ENCODE results near the gene STH.

The STH gene

DNA sequence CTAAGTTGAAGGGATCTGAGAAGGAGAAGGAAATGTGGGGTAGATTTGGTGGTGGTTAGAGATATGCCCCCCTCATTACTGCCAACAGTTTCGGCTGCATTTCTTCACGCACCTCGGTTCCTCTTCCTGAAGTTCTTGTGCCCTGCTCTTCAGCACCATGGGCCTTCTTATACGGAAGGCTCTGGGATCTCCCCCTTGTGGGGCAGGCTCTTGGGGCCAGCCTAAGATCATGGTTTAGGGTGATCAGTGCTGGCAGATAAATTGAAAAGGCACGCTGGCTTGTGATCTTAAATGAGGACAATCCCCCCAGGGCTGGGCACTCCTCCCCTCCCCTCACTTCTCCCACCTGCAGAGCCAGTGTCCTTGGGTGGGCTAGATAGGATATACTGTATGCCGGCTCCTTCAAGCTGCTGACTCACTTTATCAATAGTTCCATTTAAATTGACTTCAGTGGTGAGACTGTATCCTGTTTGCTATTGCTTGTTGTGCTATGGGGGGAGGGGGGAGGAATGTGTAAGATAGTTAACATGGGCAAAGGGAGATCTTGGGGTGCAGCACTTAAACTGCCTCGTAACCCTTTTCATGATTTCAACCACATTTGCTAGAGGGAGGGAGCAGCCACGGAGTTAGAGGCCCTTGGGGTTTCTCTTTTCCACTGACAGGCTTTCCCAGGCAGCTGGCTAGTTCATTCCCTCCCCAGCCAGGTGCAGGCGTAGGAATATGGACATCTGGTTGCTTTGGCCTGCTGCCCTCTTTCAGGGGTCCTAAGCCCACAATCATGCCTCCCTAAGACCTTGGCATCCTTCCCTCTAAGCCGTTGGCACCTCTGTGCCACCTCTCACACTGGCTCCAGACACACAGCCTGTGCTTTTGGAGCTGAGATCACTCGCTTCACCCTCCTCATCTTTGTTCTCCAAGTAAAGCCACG is 28.3 kb downstream of the STH start:
- DNase-seq (ENCODE audit: low read depth), result no peak

DNA sequence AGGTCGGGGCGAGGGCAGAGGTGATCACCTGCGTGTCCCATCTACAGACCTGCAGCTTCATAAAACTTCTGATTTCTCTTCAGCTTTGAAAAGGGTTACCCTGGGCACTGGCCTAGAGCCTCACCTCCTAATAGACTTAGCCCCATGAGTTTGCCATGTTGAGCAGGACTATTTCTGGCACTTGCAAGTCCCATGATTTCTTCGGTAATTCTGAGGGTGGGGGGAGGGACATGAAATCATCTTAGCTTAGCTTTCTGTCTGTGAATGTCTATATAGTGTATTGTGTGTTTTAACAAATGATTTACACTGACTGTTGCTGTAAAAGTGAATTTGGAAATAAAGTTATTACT is 28.9 kb downstream of the STH start:
- DNase-seq (ENCODE audit: low read depth), result no peak

DNA sequence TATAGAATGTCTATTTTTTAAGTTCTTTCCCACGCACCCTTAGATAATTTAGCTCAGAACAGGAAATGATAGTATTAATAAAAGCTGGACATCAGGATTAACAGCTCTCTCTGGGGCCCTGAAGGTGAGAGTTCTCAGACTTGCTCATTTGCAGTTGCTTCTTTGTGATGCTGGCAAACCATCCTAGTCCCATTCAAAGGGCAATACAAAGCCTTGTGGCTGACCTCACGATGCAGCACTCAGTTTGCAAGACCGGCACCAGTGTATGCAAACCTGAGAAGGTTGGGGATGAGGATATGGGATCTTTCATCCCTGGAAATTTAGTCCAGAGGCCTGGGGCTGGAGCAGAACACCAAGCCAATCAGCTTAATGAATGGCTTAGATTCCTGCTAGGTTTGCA is 29.3 kb downstream of the STH start:
- DNase-seq (ENCODE audit: low read depth), result no peak

DNA sequence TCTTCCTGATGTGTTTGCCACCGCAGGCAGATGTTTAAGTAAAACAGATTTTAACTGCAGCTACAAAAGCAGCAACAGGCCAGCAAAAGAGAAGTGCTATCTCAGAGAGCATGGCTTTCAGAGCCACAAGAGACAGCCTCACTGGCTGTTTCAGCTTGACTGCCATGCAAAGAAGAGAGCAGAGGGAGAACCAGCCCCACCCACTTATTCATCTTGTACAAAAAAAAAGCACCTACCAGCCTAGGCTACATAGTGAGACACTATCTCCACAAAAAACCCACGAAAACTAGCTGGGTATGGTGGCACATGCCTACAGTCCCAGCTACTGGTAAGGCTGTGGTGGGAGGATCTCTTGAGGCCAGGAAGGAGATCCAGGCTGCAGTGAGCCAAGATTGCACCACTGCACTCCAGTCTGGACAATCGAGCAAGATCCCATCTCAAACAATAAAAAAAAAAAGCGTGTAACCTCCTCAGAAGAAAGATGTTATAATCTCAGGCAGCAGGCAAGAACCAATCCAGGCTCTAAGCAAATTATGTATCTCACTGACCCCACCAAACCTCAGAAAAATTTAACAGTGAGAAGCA is 30.0 kb downstream of the STH start:
- no peak for DNase-seq (ENCODE audit: low read depth)

DNA sequence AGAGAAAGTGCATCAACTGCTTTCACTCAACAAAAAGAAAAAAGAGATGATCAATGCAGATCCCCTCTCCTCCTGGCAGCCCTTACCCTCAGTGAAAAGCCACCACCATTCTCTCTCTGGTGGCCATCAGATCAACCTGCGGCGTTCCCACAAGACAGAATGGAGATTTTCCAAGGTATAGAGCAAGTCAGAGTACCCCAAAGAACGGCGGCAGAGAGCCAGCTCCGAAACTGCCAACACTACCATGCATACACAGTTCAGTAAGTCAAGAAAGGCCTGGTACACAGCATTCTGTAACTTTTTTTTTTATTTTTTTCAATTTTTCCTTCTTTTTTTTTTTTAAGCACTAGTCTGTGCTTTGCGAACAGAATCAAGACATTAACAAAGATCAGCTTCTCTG is 30.6 kb downstream of the STH start:
- no peak for DNase-seq (ENCODE audit: low read depth)

DNA sequence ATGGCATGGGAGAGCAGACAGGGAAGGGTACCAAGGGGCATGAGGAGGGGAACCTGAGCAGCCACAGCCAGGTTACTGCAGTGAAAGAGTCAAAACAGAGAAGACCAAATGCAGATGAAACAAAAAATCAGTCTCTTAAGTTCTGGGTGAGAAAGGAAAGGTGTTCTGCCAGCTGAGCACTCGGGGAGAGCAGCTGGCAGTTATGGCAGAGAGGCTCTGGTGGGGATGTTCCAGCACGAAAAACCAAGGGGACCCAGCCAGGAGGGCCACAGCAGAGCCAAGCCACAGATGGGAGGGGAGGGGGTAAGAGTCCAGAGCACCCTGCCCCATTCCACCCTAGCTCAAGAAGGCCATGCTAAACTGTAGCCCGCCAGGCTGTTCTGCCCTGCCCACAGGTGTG is 31.7 kb downstream of the STH start:
- DNase-seq (ENCODE audit: low read depth), result no peak

DNA sequence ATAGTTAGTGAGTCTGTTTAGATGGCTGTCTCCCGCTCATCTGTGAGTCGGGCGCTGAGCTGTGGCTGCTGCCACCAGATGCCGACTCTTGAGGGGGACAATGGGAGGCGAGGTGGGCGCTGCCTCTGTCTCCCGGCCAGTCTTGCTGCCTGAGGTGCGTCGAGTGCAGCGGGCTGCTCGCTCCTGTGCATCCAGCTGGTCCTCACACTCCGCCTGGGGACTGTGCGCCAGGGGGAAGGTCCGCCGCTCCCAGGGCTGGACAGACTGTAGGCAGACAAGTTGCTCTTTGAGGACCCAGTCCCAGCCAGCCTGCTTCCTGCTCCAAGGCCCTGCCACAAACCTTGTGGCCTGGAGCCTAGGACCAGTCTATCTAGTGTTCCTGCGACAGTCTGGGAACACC is 32.4 kb downstream of the STH start:
- DNase-seq (ENCODE audit: low read depth), result no peak

DNA sequence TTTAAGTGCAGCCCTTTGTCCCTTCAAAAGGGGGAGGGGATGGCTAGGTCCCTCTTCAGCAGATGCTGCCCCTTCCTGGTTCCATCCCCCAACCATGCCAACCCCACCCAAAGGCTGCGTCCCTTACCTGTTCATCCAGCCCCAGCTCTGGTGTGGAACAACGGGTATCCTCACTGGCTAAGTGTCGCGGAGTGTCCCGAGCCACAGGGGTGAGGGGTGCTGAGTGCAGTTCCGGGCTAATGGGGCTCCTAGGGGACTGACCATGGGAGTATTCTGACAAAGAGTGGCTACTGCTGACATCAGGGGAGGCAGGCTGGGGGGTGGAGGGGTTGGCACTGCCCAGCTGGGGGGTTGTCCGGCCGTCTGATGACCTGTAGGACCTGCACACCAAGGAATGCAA is 32.9 kb downstream of the STH start:
- no peak for DNase-seq (ENCODE audit: low read depth)

DNA sequence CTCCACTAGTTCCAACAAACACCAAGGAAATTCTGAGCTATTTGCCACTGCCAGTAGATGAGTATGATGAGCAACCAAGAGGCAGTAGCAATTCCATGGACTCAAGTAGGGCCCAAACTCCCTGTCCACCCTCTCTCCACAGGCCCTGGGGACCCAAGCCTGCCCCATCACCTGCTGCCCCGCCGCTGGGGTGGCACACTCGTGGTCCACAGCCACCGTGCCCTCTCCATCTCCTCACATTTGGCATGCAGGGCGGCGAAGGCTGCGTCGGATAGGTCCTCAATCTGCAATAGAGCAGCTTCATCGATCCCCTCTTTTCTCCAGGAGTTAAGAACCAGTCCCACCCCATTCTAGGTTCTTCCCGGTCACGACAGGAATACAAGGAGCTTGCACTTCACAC is 33.9 kb downstream of the STH start:
- DNase-seq (ENCODE audit: low read depth), result no peak

DNA sequence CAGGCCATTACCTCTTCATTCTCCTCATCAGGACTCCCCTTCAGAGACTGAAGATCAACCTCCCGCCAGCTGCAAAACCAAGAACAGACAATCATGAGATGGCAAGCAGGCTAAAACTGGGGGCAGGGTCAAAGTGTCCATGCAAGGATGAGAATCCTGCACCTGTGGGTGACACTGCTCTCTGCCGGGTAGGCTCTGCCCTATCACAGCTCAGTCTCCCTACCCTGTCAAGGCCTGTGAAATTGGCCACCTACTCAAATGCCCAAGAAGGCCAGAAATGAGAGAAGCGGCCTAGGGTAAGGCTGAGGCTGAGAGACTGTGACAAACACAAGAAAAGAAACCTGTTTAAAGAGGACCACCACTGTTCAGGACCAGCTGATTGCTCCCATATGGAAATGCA is 34.3 kb downstream of the STH start:
- DNase-seq (ENCODE audit: low read depth), result no peak

DNA sequence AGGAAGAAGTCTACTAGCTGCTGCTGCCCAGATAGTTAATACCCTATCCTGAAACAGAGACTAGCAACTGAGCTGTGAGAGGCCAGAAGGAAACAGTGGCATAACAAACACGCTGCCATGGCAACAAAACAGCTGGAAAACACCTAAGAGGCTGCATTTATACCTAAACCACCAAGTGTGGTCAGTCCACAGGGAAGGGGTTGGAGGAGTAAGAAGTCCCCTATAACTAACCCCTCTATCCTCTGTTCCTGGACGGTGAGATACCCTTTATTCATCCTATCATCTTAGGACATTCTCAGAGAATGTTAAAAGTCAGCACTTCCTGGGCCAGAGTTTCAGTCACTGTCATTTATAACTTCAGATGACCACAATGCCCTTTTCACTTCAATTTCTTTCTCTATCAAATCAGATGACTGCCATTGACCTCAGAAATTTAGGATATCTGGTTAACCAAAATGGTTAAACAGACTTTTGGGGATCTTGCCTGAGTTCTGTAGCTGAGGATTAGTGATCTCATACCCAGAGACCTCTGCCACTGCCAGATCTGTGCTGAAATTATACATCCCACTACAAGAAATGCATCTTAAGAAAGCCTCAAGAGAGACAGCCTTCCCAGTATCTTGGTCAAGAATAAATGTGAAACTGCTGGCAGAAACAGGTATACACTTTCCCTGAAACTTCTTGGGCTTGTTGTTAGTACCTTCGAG is 36.2 kb downstream of the STH start:
- no peak for DNase-seq (ENCODE audit: low read depth)

DNA sequence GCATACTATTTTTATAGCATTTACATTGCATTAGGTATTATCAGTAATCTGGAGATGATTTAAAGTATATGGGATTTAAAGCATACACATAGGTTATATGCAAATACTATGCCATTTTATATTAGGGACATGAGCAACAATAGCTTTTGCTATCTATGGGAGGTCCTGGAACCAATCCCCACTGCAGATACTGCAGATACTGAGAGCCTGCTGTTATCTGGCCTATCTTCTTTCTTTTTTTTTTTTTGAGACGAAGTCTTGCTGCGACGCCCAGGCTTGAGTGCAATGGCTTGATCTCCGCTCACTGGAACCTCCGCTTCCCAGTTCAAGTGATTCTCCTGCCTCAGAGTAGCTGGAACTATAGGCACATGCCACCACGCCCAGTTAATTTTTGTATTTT is 37.4 kb downstream of the STH start:
- no peak for DNase-seq (ENCODE audit: low read depth)

DNA sequence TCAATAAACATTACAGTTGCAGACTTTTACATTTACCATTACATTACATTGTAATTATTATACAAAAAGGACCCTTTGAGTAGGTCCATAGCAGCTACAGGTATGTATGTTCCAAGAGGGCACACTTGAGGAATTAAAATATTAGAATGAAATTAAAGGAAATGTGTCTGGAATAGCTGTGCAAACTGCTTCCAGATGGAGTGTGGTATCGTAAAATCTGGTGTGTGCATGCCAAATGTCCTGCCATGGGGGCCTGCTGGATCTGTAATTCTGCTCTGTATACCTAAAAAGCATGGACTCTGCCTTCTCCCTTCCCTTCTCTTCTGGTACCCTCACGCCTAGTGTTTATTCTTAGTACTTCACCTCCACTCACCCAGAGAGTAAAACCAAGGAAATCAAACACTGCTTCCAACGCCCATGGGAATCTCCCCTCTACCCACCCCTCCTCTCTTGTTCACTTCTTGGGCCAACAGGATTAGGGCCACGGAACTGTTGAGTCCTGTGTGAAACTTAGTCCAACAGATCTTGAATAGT is 38.7 kb downstream of the STH start:
- no peak for DNase-seq (ENCODE audit: low read depth)

DNA sequence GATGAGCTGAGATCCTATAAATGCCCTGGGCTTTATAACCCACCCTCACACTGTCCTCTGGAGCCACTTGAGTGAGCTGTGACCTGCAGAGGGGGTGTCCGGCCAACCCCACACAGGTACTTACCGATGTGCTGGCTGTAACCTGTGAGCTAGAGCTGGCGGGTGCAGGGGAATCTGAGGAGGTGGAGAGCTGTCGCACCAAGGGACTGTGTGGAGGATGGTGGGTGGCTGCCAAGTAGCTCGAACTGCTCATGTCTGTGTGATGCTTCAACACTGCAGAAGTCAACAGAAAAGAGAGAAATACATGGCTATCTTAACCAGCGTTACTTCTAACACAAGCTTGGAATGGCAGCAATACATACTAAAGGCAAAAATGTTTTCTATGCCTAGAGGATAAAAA is 39.4 kb downstream of the STH start:
- no peak for DNase-seq (ENCODE audit: low read depth)

DNA sequence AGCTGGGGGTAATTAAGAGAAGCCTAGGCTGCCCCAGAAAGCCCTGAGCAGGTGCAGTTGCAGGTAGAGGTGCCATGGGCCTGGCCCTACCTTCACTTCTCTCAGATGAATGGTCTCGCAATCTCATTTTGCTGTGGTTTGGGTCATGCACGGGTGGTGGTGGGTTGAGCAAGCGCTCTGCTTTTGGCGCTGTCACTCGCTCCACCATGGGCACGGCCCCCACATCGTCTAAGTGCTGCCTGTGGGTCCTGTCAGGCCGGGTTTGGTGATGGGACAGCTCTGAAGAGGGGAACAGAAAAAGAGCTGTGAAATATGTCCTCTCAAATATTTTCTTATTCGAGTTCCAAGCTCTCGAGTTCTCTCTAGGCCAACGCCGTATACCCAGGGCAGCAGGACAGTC is 39.9 kb downstream of the STH start:
- DNase-seq (ENCODE audit: low read depth), result no peak

DNA sequence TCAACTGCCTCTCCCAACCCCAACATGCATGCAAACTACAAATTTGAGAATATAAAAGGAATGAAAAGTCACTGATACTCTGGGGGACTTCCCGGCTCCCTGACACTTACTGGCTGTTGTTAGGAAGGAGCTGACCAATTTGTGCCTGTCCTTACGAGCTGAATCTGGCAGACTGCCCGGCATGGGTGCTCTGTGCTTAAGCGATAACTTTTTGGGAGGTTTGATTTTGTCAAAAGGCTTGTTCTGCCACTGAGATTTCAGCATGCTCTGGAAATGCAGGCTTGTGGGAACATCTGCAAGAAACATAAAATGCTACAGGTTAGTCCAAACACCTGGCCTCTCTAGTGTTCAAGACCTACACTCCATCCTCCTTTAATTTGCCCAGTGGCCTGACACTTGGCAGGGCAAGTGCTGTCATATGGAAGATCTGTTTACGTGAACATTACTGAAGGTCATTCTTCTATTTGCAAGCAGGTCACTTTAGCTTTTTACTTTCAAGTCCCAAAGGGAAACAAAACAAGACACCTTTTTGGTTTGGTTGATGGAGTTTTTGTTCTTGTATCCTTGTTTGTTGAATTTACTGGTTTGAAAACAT is 40.6 kb downstream of the STH start:
- DNase-seq (ENCODE audit: low read depth), result no peak

DNA sequence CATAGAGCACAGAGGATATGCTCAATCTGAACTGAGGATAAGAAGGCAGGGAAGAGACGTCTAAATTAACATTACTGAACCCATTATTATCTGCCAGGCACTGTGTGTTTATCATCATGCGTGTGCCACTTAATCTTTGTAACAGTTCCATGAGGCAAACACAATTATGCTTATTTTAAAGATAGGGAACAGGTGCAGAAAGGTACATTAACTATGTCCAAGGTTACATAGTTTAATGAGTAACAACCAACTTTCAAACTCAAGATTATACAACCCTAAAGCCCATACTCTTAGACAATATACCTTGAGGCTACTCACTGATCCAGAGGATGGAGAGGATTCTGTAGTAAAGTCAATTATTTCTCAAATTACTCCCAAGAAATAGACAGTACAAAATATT is 43.2 kb downstream of the STH start:
- DNase-seq (ENCODE audit: low read depth), result no peak

DNA sequence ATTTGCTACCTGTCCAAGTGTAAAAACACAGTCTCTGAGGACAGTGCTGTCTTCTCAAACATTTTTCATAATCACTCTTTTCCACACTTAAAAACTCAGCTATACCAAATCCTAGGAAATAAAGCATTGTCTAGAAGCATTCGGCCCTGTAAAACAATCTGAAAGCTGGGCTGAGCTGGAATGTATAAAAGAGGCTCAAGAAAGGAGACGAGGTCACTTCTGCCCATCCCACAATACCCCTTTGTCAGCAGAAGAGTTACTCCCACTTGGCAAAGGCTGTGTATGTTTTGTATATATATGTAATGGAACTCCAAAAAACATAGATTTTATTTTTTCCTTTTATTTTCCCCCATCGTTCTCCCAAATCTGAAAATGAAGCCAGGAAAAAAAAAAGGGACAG is 43.9 kb downstream of the STH start:
- no peak for DNase-seq (ENCODE audit: low read depth)

DNA sequence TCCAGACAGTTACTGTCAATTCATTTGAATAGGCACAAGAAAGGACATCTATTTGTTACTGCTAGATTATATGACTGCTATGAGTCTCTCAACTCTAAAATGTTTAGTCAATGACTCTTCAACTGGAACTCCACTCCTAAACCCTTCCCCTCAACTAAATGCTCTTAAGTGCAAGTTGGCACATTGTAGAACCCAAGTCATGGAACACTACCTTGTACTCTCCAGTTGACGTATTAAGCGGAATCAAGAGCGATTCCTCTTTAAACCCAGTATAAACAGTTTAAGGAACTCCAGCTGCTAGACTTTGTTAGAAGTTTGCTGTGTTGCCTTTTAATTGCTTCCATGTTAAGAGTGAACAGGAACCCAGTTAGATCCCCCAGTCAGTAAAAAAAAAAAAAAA is 44.6 kb downstream of the STH start:
- DNase-seq (ENCODE audit: low read depth), result no peak

DNA sequence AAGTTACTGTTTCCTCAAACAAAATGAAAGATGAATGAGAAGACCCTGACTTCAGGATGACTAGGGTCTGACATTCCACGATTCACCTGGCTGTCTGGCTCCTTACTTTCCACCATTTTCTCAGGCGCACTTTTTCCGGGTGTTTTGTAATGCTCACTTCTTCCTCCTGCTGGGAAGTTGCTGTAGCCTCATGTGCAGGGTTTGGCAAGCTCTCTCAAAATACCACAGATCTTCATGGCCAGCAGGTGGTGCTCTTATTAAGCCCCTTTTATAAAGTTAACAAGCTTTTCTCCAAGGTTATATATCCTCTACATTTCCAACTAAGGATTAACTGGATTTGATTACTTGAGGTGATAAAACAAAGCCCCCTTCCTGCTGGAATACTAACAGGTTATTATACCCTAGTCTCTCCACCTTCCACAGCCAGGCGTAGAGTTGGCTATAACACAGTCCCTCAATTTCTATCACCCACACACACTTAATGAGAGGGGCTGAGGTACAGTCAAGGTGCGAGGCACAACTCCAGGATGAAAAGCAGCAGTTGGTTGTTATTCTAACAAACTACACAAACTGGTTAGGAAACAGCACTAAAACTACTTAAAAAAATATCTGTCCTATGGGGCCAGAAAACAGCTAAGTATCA is 45.4 kb downstream of the STH start:
- peak; percentile 92 for DNase-seq (ENCODE audit: low read depth)

DNA sequence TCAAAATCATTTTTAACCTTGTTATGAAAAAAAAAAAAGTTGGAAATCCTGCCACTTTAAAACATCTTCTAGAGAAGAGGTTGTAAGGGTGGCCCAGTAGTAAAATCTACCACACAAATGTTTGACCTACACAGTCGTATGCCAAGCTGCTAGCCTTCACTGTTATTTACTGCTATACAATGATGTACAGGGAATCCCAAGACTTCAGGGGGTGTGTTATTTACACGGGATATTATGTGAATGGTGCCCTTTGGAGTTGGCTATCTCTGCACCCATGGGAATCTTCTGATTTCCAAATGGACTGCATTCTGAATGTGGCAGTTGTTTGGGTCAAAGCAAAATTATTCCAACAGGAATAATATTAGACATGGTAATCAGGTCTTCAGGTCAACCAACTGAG is 45.9 kb downstream of the STH start:
- no peak for DNase-seq (ENCODE audit: low read depth)

DNA sequence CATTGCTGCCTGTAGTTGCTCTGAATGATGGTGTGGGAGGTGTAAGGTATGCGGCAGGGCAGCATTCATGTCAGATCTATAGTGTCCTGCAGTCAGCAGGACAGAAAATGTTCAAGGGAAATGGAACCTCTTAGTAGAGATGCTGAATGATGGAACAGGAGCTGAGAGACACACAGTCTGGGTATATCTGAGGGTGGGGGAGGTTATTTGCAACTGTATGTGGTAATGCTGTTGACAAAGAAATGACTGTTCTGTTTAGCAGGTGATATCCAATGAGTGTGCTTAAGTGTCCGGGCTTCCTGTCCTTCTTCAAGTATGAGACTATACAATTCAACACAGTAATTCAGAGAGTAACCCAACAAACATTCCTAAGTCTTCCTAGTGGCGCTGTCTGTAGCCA is 46.6 kb downstream of the STH start:
- DNase-seq (ENCODE audit: low read depth), result no peak

All from fibroblast of the conjunctiva (primary cell).